ENCODE measurements around the gene HSPA9.

HSPA9 gene

GRCh38 chr5:138560971-138561370 lies 14.2 kb downstream of the HSPA9 start:
- no peak for DNase-seq (ENCODE audit: low read depth)

- no peak for DNase-seq (ENCODE audit: low read depth)
These were observed 15.3 kb downstream of the HSPA9 start for GRCh38 chr5:138559937-138560336.

- no peak for DNase-seq (ENCODE audit: low read depth)
These were observed 17.5 kb downstream of the HSPA9 start for GRCh38 chr5:138557677-138558076.

- no peak for DNase-seq (ENCODE audit: low read depth)
These were observed 21.1 kb downstream of the HSPA9 start for GRCh38 chr5:138554143-138554542.

GRCh38 chr5:138553437-138554095 lies 21.6 kb downstream of the HSPA9 start:
- DNase-seq (ENCODE audit: low read depth) = no peak

GRCh38 chr5:138552657-138553056 lies 22.5 kb downstream of the HSPA9 start:
- no peak for DNase-seq (ENCODE audit: low read depth)

- no peak for DNase-seq (ENCODE audit: low read depth)
These were observed 25.8 kb downstream of the HSPA9 start for GRCh38 chr5:138549414-138549813.

- no peak for DNase-seq (ENCODE audit: low read depth)
These were observed 29.2 kb downstream of the HSPA9 start for GRCh38 chr5:138545919-138546562.

GRCh38 chr5:138544181-138545134 lies 30.7 kb downstream of the HSPA9 start:
- DNase-seq (ENCODE audit: low read depth) = no peak

GRCh38 chr5:138543730-138544104 lies 31.5 kb downstream of the HSPA9 start:
- DNase-seq (ENCODE audit: low read depth) = no peak

GRCh38 chr5:138542956-138543729 lies 32.1 kb downstream of the HSPA9 start, which contains the start of gene ETF1:
TSS of gene ETF1 (minus strand) at chr5:138543236. CDS start at chr5:138542918, 318 bp downstream.
- peak; percentile 99 for DNase-seq (ENCODE audit: low read depth)

GRCh38 chr5:138542180-138542955 lies 32.8 kb downstream of the HSPA9 start:
- no peak for DNase-seq (ENCODE audit: low read depth)

- no peak for DNase-seq (ENCODE audit: low read depth)
These were observed 33.6 kb downstream of the HSPA9 start for GRCh38 chr5:138541511-138542179.

- no peak for DNase-seq (ENCODE audit: low read depth)
These were observed 35.4 kb downstream of the HSPA9 start for GRCh38 chr5:138539791-138540190.

GRCh38 chr5:138538943-138539627 lies 36.1 kb downstream of the HSPA9 start:
- no peak for DNase-seq (ENCODE audit: low read depth)

GRCh38 chr5:138536665-138537315 lies 38.4 kb downstream of the HSPA9 start:
- DNase-seq (ENCODE audit: low read depth) = no peak

GRCh38 chr5:138536215-138536614 lies 39.0 kb downstream of the HSPA9 start:
- DNase-seq (ENCODE audit: low read depth) = no peak

- DNase-seq (ENCODE audit: low read depth) = no peak
These were observed 40.9 kb downstream of the HSPA9 start for GRCh38 chr5:138533973-138534941.
